Endothelial cell of umbilical vein (primary cell): ENCODE results near the gene CLDN2. TPM values are rescaled to one million over a fixed set of nuclear protein-coding genes. Genes with fewer than 3 reads are reported as not detected.

Experiments used
- BruUV-seq: library from RNA; stranded (reverse); fragments of 400-500 nt; replicated peaks from 2 replicates; lab custom pipeline; 2021; lab: Mats Ljungman, UMichigan
- CTCF ChIA-PET: fragments of 300-600, 350-600 bp; sonication (Branson Sonifier 250); formaldehyde crosslinking; loops from one replicate; lab custom pipeline; 2021; ENCODE audit warnings: antibody characterized with exemption, inconsistent platforms; lab: Charles Lee
- POLR2A ChIA-PET: fragments of 300-600, 350-600 bp; sonication (Branson Sonifier 250); formaldehyde crosslinking; loops from one replicate; lab custom pipeline; 2021; ENCODE audit warnings: antibody characterized with exemption, inconsistent platforms; lab: Charles Lee
- DNase-seq: peaks from one replicate; pipeline ENCODE4 v3.0.0-alpha.2; 2011; ENCODE audit warnings: low read depth, low spot score
- FAIRE-seq: peaks from 2 replicates; lab custom pipeline; 2011; peaks lifted over from hg19 to GRCh38; lab: Jason Lieb, UNC
- H2AFZ ChIP-seq: 2 replicates; pipeline ENCODE4 v1.6.0; 2012; ENCODE audit warnings: low read depth, low read length, control low read depth, inconsistent platforms
- H3K27ac ChIP-seq: 2 replicates; pipeline ENCODE4 v1.5.1; 2011; ENCODE audit warnings: low read depth, mild to moderate bottlenecking, control low read depth, low read length, moderate library complexity; ENCODE audit not compliant: insufficient read depth
- H3K27me3 ChIP-seq, 2 experiments: 2 replicates each; pipeline versions ENCODE4 v1.6.0 to v1.6.1; 2011; ENCODE audit warnings: low read length in 2 of 2, mixed read lengths in 1 of 2; ENCODE audit not compliant: control insufficient read depth in 2 of 2, insufficient read depth in 2 of 2
- H3K36me3 ChIP-seq, 2 experiments: 2 replicates in 1 of 2; 3 replicates in 1 of 2; pipeline ENCODE4 v1.5.1; 2011; ENCODE audit warnings: low read length in 2 of 2, mild to moderate bottlenecking in 1 of 2, moderate library complexity in 1 of 2; ENCODE audit not compliant: control insufficient read depth in 2 of 2, insufficient read depth in 2 of 2; ENCODE audit errors: extremely low read depth in 1 of 2
- H3K4me1 ChIP-seq: 3 replicates; pipeline ENCODE4 v1.5.1; 2011; ENCODE audit warnings: mild to moderate bottlenecking, low read length; ENCODE audit not compliant: control insufficient read depth, insufficient read depth; ENCODE audit errors: extremely low read depth
- H3K4me2 ChIP-seq: 2 replicates; pipeline ENCODE4 v1.6.1; 2011; ENCODE audit warnings: low read length, control low read depth, mixed read lengths; ENCODE audit not compliant: insufficient read depth
- H3K4me3 ChIP-seq, 3 experiments: fragments of 200-600 bp in 1 of 3; sonication (generic), shearing (Covaris generic) in 1 of 3; replicated peaks in 1 of 3; 2 replicates each; pipeline ENCODE4 v1.5.1; 2011 to 2016; ENCODE audit warnings: control low read depth in 3 of 3, low read length in 3 of 3, mild to moderate bottlenecking in 2 of 3, inconsistent platforms in 1 of 3, low read depth in 1 of 3, moderate library complexity in 1 of 3; ENCODE audit not compliant: insufficient read depth in 1 of 3
- H3K79me2 ChIP-seq: 2 replicates; pipeline ENCODE4 v1.6.0; 2012; ENCODE audit warnings: low read length, inconsistent platforms; ENCODE audit not compliant: control insufficient read depth, insufficient read depth
- H3K9ac ChIP-seq: replicated peaks from 2 replicates; pipeline ENCODE3; 2011; ENCODE audit warnings: low read length, control low read depth; ENCODE audit not compliant: insufficient read depth; ENCODE audit errors: extremely low read depth
- H3K9me1 ChIP-seq: replicated peaks from 3 replicates; pipeline ENCODE4 v1.6.0; 2011; ENCODE audit warnings: mild to moderate bottlenecking, low read length; ENCODE audit not compliant: control insufficient read depth, insufficient read depth; ENCODE audit errors: extremely low read depth
- H3K9me3 ChIP-seq: replicated peaks from 2 replicates; pipeline ENCODE4 v1.5.1; 2012; ENCODE audit warnings: low read length, inconsistent platforms; ENCODE audit not compliant: control insufficient read depth, insufficient read depth
- H4K20me1 ChIP-seq: replicated peaks from 2 replicates; pipeline ENCODE3; 2011; ENCODE audit warnings: mild to moderate bottlenecking, low read length; ENCODE audit not compliant: control insufficient read depth, insufficient read depth; ENCODE audit errors: extremely low read depth
- CTCF ChIP-seq, 2 donors: IDR thresholded peaks; 1 replicate in 1 of 2; 2 replicates in 1 of 2; pipeline ENCODE4 v1.5.1; 2011; ENCODE audit warnings: low read length in 2 of 2, mild to moderate bottlenecking in 2 of 2, moderate library complexity in 2 of 2, control low read depth in 1 of 2, inconsistent platforms in 1 of 2, low read depth in 1 of 2; ENCODE audit not compliant: insufficient read depth in 1 of 2; ENCODE audit errors: extremely low read depth in 1 of 2
- EZH2 ChIP-seq: IDR thresholded peaks from 2 replicates; pipeline ENCODE4 v1.6.1; 2012; ENCODE audit warnings: borderline replicate concordance, low read depth, mild to moderate bottlenecking, moderate library complexity, low read length, inconsistent platforms; ENCODE audit not compliant: severe bottlenecking
- FOS ChIP-seq: IDR thresholded peaks from 2 replicates; pipeline ENCODE4 v1.6.1; 2011; ENCODE audit warnings: mild to moderate bottlenecking, low read length, moderate library complexity, borderline replicate concordance; ENCODE audit not compliant: insufficient read depth
- GATA2 ChIP-seq: IDR thresholded peaks from 2 replicates; pipeline ENCODE4 v1.7.0; 2011; ENCODE audit warnings: low read depth, mild to moderate bottlenecking, moderate library complexity, mixed read lengths, low read length; ENCODE audit not compliant: insufficient read length, insufficient read depth
- JUN ChIP-seq: IDR thresholded peaks from 2 replicates; pipeline ENCODE4 v1.6.1; 2011; ENCODE audit warnings: borderline replicate concordance, low read depth; ENCODE audit not compliant: insufficient read length, insufficient read depth
- MYC ChIP-seq: IDR thresholded peaks from one replicate; pipeline ENCODE4 v1.6.1; 2011; ENCODE audit warnings: mild to moderate bottlenecking, low read depth, low read length
- POLR2A ChIP-seq: IDR thresholded peaks from 2 replicates; pipeline ENCODE4 v1.6.1; 2012; ENCODE audit warnings: low read depth, mild to moderate bottlenecking, control low read depth, low read length
- POLR2AphosphoS5 ChIP-seq: IDR thresholded peaks from 2 replicates; pipeline ENCODE4 v1.6.1; 2012; ENCODE audit warnings: low read depth, mild to moderate bottlenecking, control low read depth, low read length, moderate library complexity; ENCODE audit not compliant: insufficient read depth
- dilution Hi-C: fragments of 300-500 bp; cut with MboI; formaldehyde crosslinking; loops from one replicate; pipeline ENCODE4 v1.15.0; 2019; ENCODE audit warnings: low sequenced_read_pairs; ENCODE audit not compliant: extremely low pct_ligation_motif_present
- intact Hi-C: fragments of 100-400 bp; cut with micrococcal nuclease; formaldehyde crosslinking; loops from one replicate; pipeline ENCODE4 v1.10.0; 2022
- polyA plus RNA-seq, 4 experiments: library from polyadenylated mRNA; depleted of rRNA in 3 of 4; stranded (reverse) in 3 of 4; unstranded in 1 of 4; fragments of >200 nt; gene quantifications; 2 replicates each; pipeline versions ENCODE4 v1.2.1 to v1.2.3, GENCODE V29; 2011 to 2012; ENCODE audit warnings: missing spikeins in 1 of 4
- total RNA-seq: library from RNA; stranded (reverse); gene quantifications from 2 replicates; pipeline ENCODE4 v1.2.3, GENCODE V29; 2021
- TF ChIP-seq, protein P1 (sequence below): IDR thresholded peaks from 2 replicates; pipeline ENCODE4 v1.6.1; 2011; ENCODE audit not compliant: insufficient read depth, insufficient read length

Gene CLDN2
- total and polyA plus RNA-seq, 2 donors (not counting 3 experiments of a cell fraction or from before 2014, with no cell fraction given), result not detected

DNA sequence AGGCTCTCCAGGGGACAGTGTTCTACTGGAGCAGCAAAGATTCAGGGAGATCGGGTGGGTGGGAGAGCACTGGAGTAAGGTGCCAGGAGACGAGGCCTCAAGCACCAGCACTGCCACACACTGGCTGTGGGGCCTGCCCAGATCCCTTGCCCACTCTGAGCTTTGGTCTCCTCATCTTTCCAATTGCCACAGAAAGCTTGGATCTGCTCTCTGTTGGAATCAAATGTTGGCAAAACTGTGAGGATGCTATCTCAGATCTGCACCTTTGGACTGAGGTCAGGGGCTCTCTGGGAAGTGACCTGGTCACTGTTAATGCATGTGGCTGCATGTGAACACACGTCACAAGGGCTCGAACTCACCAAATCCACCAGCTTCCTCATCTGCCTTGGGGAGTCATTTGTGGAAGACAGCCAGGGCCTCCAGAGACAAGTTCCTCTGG lies 18.4 kb upstream of the CLDN2 start:
- FAIRE-seq (no peak), DNase-seq (no peak)
- H3K9me3 ChIP-seq, result no peaks in the 10 kb centered on the region
- no peaks in the 10 kb centered on the region for H3K36me3 ChIP-seq
- no TSS peak for BruUV-seq
- no peaks in the 10 kb centered on the region for H3K9me1 ChIP-seq
- no peak overlapping the region for H3K27ac ChIP-seq
- no peaks in the 10 kb centered on the region for H3K4me1 ChIP-seq
- no peaks in the 10 kb centered on the region for H3K27me3 ChIP-seq
- no peak overlapping the region for H2AFZ ChIP-seq
- dilution Hi-C loops (no loop called here), intact Hi-C loops (no loop called here)
- no peak overlapping the region for H3K4me3 ChIP-seq
- no peak overlapping the region for H3K9ac ChIP-seq
- ChIA-PET CTCF (interaction anchor here (7.7 kb wide), 1 partner anchor 58 kb away, joined by 85 read pairs; no protein-coding TSS in a partner anchor), POLR2A (no interaction called here)
- no peak overlapping the region for H3K4me2 ChIP-seq
- H4K20me1 ChIP-seq, result no peaks in the 10 kb centered on the region
- H3K79me2 ChIP-seq, result no peaks in the 10 kb centered on the region
- TF ChIP-seq EZH2 (no peak), MYC (no peak), FOS (no peak), GATA2 (no peak), CTCF (IDR thresholded peaks at IDR 0.05; ENCODE audit: extremely low read depth in 1 of 2, insufficient read depth in 1 of 2, low read depth in 1 of 2, low read length in 2 of 2) (no peak), POLR2A (no peak), JUN (no peak), POLR2AphosphoS5 (no peak)
- TF ChIP-seq, protein P1, sequence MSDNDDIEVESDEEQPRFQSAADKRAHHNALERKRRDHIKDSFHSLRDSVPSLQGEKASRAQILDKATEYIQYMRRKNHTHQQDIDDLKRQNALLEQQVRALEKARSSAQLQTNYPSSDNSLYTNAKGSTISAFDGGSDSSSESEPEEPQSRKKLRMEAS, result no peak
